ENCODE data around the gene ST6GALNAC3.

Gene ST6GALNAC3

DNA sequence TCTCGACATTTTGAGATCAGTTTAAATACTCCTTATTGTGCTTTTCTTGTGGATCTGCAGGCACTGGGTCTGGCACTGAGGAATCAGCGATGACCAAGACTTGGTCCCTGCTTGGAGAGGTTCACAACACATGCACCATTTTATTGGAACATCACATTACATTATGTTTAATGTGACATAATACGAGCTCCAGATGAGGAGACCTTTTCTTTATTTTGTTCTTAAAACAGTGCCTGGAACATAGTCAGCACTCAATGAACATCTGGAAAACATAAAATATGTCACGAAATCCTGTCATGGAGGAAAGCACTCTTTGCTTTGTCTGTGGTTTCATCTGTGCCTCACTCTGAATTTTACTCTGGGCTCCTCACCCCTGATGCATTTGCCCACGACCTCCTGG is 110.7 kb downstream of the ST6GALNAC3 start:
- H3K9ac ChIP-seq (ENCODE audit: low read length) = no peak overlapping the region
- H3K79me1 ChIP-seq (ENCODE audit: low read length) = no peaks in the 10 kb centered on the region
- no peak overlapping the region for H3K27ac ChIP-seq (ENCODE audit: low read depth, low read length)
- H3K18ac ChIP-seq (ENCODE audit: low read length) = no peak overlapping the region
- no peak overlapping the region for H3K4me3 ChIP-seq (ENCODE audit: low read length)
- no peak overlapping the region for H2BK15ac ChIP-seq (replicated peaks; ENCODE audit: low read depth)
- no peak overlapping the region for H2BK120ac ChIP-seq (ENCODE audit: low read depth, low read length)
- no peak overlapping the region for H2AK5ac ChIP-seq (ENCODE audit: low read length)
- WGBS (ENCODE audit: extremely low coverage, insufficient coverage, low lambda C conversion rate) = no CpG with 5 or more reads among the region's 5 CpGs
- H3K56ac ChIP-seq (ENCODE audit: low read length) = no peak overlapping the region
- H2BK5ac ChIP-seq (ENCODE audit: low read length) = no peak overlapping the region
- H4K5ac ChIP-seq (ENCODE audit: low read length) = no peak overlapping the region
- DNase-seq = no peak
- no peaks in the 10 kb centered on the region for H3K27me3 ChIP-seq (ENCODE audit: insufficient read depth, low read length, poor library complexity)
- H3K79me2 ChIP-seq (ENCODE audit: control insufficient read depth, insufficient read depth, low read length) = no peaks in the 10 kb centered on the region
- no peak overlapping the region for H3K4me2 ChIP-seq (ENCODE audit: low read length)
- H3K4me1 ChIP-seq (ENCODE audit: control insufficient read depth, low read depth, low read length) = no peaks in the 10 kb centered on the region
- no peak overlapping the region for H3K4ac ChIP-seq (ENCODE audit: low read depth, low read length)
- no peaks in the 10 kb centered on the region for H3K36me3 ChIP-seq (ENCODE audit: control insufficient read depth, insufficient read depth, low read length)
- no peak overlapping the region for H4K8ac ChIP-seq (ENCODE audit: low read depth, low read length)
- no peak overlapping the region for H3K23ac ChIP-seq (ENCODE audit: low read length)

DNA sequence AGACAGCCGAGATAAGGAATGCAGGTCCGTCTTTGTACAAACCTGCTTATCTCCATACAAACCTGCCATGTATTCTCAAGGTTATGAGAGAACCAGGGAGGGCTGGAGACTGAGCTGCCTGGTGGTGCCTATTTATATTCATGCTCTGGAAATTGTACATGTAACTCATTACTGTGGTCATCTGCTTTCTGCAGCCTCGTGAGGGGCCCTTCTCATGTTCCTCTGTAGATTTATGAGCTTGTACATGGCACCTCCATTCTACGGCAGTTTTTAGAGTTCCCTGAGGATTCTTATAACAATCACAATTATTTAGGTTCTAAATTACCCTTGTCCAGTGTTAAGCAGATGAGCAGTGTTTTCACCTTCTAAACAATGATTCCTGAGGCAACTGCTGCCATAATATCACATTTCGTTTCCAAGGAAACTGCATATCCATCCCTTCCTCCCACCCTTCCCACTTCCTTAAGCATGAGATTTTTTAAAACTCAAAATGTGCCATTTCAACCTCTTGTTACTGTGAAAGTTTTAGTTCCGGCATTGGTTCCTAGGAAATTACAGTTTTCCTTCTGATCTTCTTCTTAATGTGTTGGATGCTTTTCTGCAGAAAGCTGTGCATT is 112.1 kb downstream of the ST6GALNAC3 start:
- no peak overlapping the region for H3K18ac ChIP-seq (ENCODE audit: low read length)
- no peak overlapping the region for H3K27ac ChIP-seq (ENCODE audit: low read depth, low read length)
- no peak overlapping the region for H3K4ac ChIP-seq (ENCODE audit: low read depth, low read length)
- H3K9ac ChIP-seq (ENCODE audit: low read length) = no peak overlapping the region
- no peak overlapping the region for H4K8ac ChIP-seq (ENCODE audit: low read depth, low read length)
- no peak overlapping the region for H2BK120ac ChIP-seq (ENCODE audit: low read depth, low read length)
- H3K27me3 ChIP-seq (ENCODE audit: insufficient read depth, low read length, poor library complexity) = no peaks in the 10 kb centered on the region
- no peak overlapping the region for H3K4me2 ChIP-seq (ENCODE audit: low read length)
- H3K56ac ChIP-seq (ENCODE audit: low read length) = no peak overlapping the region
- no peaks in the 10 kb centered on the region for H3K79me2 ChIP-seq (ENCODE audit: control insufficient read depth, insufficient read depth, low read length)
- no peak overlapping the region for H2BK5ac ChIP-seq (ENCODE audit: low read length)
- no peak overlapping the region for H2AK5ac ChIP-seq (ENCODE audit: low read length)
- no peaks in the 10 kb centered on the region for H3K36me3 ChIP-seq (ENCODE audit: control insufficient read depth, insufficient read depth, low read length)
- no CpG with 5 or more reads among the region's 6 CpGs for WGBS (ENCODE audit: extremely low coverage, insufficient coverage, low lambda C conversion rate)
- H3K79me1 ChIP-seq (ENCODE audit: low read length) = no peaks in the 10 kb centered on the region
- H2BK15ac ChIP-seq (replicated peaks; ENCODE audit: low read depth) = no peak overlapping the region
- H3K4me3 ChIP-seq (ENCODE audit: low read length) = no peak overlapping the region
- no peaks in the 10 kb centered on the region for H3K4me1 ChIP-seq (ENCODE audit: control insufficient read depth, low read depth, low read length)
- DNase-seq = no peak
- no peak overlapping the region for H4K5ac ChIP-seq (ENCODE audit: low read length)
- H3K23ac ChIP-seq (ENCODE audit: low read length) = no peak overlapping the region

DNA sequence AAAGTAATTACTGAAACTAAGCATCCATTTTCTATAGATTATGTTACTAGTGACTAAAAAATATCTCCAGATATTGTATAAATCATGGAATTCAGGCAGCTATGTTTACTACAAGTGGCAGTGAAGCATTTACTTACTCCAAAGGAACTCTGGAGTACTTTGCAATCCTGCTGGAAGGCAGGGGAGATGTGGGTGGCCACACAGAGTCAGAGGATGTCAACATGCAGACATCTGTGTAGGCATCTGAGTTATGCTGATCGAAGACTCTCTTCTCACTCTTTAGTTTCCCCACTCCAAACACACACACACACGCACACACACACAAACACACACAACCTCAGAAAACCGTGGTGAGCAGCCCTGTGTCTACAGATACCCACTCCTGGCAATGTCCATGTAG is 112.9 kb downstream of the ST6GALNAC3 start:
- Histone ChIP-seq H3K4ac (ENCODE audit: low read depth, low read length) (no peak overlapping the region), H3K9ac (ENCODE audit: low read length) (no peak overlapping the region), H4K5ac (ENCODE audit: low read length) (no peak overlapping the region), H3K4me3 (ENCODE audit: low read length) (no peak overlapping the region), H2AK5ac (ENCODE audit: low read length) (no peak overlapping the region), H3K79me2 (ENCODE audit: control insufficient read depth, insufficient read depth, low read length) (no peaks in the 10 kb centered on the region), H2BK5ac (ENCODE audit: low read length) (no peak overlapping the region), H3K27me3 (ENCODE audit: insufficient read depth, low read length, poor library complexity) (no peaks in the 10 kb centered on the region), H3K36me3 (ENCODE audit: control insufficient read depth, insufficient read depth, low read length) (no peaks in the 10 kb centered on the region), H3K18ac (ENCODE audit: low read length) (no peak overlapping the region), H4K8ac (ENCODE audit: low read depth, low read length) (no peak overlapping the region), H3K4me2 (ENCODE audit: low read length) (no peak overlapping the region), H3K56ac (ENCODE audit: low read length) (no peak overlapping the region), H3K27ac (ENCODE audit: low read depth, low read length) (no peak overlapping the region), H2BK15ac (replicated peaks; ENCODE audit: low read depth) (no peak overlapping the region), H3K4me1 (ENCODE audit: control insufficient read depth, low read depth, low read length) (no peaks in the 10 kb centered on the region), H3K23ac (ENCODE audit: low read length) (no peak overlapping the region), H2BK120ac (ENCODE audit: low read depth, low read length) (no peak overlapping the region), H3K79me1 (ENCODE audit: low read length) (no peaks in the 10 kb centered on the region)
- DNase-seq = no peak
- WGBS (ENCODE audit: extremely low coverage, insufficient coverage, low lambda C conversion rate) = no CpG with 5 or more reads among the region's 3 CpGs

DNA sequence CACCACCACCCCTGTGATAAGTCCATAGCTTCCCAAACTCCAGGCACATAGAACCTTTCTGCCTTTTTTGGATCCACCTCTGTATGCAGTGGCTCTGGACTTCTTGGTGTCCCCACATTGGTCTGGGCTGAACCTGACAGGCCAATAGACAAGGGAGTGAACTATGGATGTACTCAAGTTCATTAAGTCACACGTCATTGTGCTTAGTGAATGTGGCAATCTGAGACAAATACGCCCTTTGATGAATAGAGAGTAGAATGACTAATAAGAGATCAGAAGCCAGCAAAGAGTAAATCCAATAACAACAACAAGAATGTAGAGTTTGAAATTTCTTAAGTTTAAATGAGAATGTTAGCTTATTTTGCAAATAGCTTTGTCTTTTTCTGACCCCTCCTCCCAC is 114.8 kb downstream of the ST6GALNAC3 start:
- Histone ChIP-seq H3K9ac (ENCODE audit: low read length) (no peak overlapping the region), H3K27ac (ENCODE audit: low read depth, low read length) (no peak overlapping the region), H3K27me3 (ENCODE audit: insufficient read depth, low read length, poor library complexity) (no peaks in the 10 kb centered on the region), H3K79me1 (ENCODE audit: low read length) (no peaks in the 10 kb centered on the region), H3K36me3 (ENCODE audit: control insufficient read depth, insufficient read depth, low read length) (no peaks in the 10 kb centered on the region), H2AK5ac (ENCODE audit: low read length) (no peak overlapping the region), H4K5ac (ENCODE audit: low read length) (no peak overlapping the region), H3K79me2 (ENCODE audit: control insufficient read depth, insufficient read depth, low read length) (no peaks in the 10 kb centered on the region), H3K4me1 (ENCODE audit: control insufficient read depth, low read depth, low read length) (no peaks in the 10 kb centered on the region), H3K4ac (ENCODE audit: low read depth, low read length) (no peak overlapping the region), H3K4me2 (ENCODE audit: low read length) (no peak overlapping the region), H4K8ac (ENCODE audit: low read depth, low read length) (no peak overlapping the region), H3K56ac (ENCODE audit: low read length) (no peak overlapping the region), H3K4me3 (ENCODE audit: low read length) (no peak overlapping the region), H2BK5ac (ENCODE audit: low read length) (no peak overlapping the region), H2BK120ac (ENCODE audit: low read depth, low read length) (no peak overlapping the region), H3K18ac (ENCODE audit: low read length) (no peak overlapping the region), H3K23ac (ENCODE audit: low read length) (no peak overlapping the region), H2BK15ac (replicated peaks; ENCODE audit: low read depth) (no peak overlapping the region)
- no peak for DNase-seq
- WGBS (ENCODE audit: extremely low coverage, insufficient coverage, low lambda C conversion rate) = no CpG with 5 or more reads among the region's 2 CpGs

DNA sequence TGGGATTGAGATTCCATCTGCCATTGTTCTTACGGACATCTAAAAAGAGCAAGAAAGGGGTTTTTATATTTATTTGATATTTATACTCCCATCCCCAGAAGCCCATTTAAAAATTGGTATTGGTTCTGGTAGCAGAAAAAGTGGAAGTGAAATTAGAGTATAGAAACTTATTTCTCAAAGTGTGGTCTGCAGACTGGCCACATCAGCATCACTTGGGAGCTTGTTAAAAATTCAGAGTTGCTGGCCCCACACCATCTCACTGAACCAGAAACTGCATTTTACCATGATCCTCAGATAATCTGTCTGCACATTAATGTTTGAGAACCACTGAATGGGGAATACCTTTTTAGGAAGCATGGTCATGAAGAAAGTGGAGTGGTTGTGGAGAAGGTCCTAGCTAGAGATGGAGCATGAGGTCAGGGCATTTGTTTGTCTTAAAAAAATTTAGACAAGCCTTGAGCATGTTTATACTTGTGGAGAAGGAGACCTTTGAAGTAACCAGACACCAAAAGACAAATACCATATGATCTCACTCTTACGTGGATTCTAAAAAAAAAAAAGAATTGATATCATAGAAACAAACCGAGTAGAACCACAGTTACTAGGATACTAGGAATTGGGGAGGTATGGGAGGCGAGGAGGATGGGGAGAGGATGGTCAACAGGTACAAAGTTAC is 116.3 kb downstream of the ST6GALNAC3 start:
- no CpG with 5 or more reads among the region's 4 CpGs for WGBS (ENCODE audit: extremely low coverage, insufficient coverage, low lambda C conversion rate)
- Histone ChIP-seq H3K56ac (ENCODE audit: low read length) (no peak overlapping the region), H3K18ac (ENCODE audit: low read length) (no peak overlapping the region)

DNA sequence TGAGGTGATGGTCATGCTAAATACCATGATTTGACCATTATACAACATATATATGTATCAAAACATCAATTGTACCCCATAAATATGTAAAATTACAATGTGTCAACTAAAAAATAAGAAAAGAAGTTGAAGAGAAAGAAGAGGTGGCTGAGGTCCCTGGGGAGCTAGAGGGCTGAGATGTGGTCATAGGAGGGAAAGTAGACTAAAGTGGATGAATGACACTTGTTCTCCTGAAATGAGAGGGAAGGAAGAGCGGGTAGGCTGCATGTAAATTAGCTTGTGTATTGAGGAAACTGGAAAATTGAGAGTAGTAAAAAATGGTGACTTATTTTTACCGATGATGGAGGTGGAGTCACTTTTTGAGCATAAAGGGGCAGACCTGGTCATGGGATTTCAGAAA is 117.0 kb downstream of the ST6GALNAC3 start:
- H3K79me2 ChIP-seq (ENCODE audit: control insufficient read depth, insufficient read depth, low read length) = no peaks in the 10 kb centered on the region
- H2BK5ac ChIP-seq (ENCODE audit: low read length) = no peak overlapping the region
- no peak overlapping the region for H3K4me2 ChIP-seq (ENCODE audit: low read length)
- no peak overlapping the region for H2AK5ac ChIP-seq (ENCODE audit: low read length)
- no peak overlapping the region for H2BK15ac ChIP-seq (replicated peaks; ENCODE audit: low read depth)
- no peak overlapping the region for H3K4ac ChIP-seq (ENCODE audit: low read depth, low read length)
- no peaks in the 10 kb centered on the region for H3K79me1 ChIP-seq (ENCODE audit: low read length)
- no CpG with 5 or more reads among the region's 2 CpGs for WGBS (ENCODE audit: extremely low coverage, insufficient coverage, low lambda C conversion rate)
- no peak overlapping the region for H4K8ac ChIP-seq (ENCODE audit: low read depth, low read length)
- H3K4me3 ChIP-seq (ENCODE audit: low read length) = no peak overlapping the region
- H3K9ac ChIP-seq (ENCODE audit: low read length) = no peak overlapping the region
- no peak overlapping the region for H2BK120ac ChIP-seq (ENCODE audit: low read depth, low read length)
- H3K27me3 ChIP-seq (ENCODE audit: insufficient read depth, low read length, poor library complexity) = no peaks in the 10 kb centered on the region
- H3K23ac ChIP-seq (ENCODE audit: low read length) = no peak overlapping the region
- DNase-seq = no peak
- no peaks in the 10 kb centered on the region for H3K36me3 ChIP-seq (ENCODE audit: control insufficient read depth, insufficient read depth, low read length)
- no peak overlapping the region for H3K18ac ChIP-seq (ENCODE audit: low read length)
- H3K56ac ChIP-seq (ENCODE audit: low read length) = no peak overlapping the region
- H3K4me1 ChIP-seq (ENCODE audit: control insufficient read depth, low read depth, low read length) = no peaks in the 10 kb centered on the region
- no peak overlapping the region for H3K27ac ChIP-seq (ENCODE audit: low read depth, low read length)
- no peak overlapping the region for H4K5ac ChIP-seq (ENCODE audit: low read length)

More for the DNA sequence above, 116.3 kb downstream of the ST6GALNAC3 start:
- Histone ChIP-seq H3K9ac (ENCODE audit: low read length) (no peak overlapping the region), H3K4ac (ENCODE audit: low read depth, low read length) (no peak overlapping the region), H3K23ac (ENCODE audit: low read length) (no peak overlapping the region), H3K79me1 (ENCODE audit: low read length) (no peaks in the 10 kb centered on the region), H3K4me1 (ENCODE audit: control insufficient read depth, low read depth, low read length) (no peaks in the 10 kb centered on the region), H2BK15ac (replicated peaks; ENCODE audit: low read depth) (no peak overlapping the region), H3K4me2 (ENCODE audit: low read length) (no peak overlapping the region), H3K27ac (ENCODE audit: low read depth, low read length) (no peak overlapping the region), H3K36me3 (ENCODE audit: control insufficient read depth, insufficient read depth, low read length) (no peaks in the 10 kb centered on the region), H3K4me3 (ENCODE audit: low read length) (no peak overlapping the region), H4K8ac (ENCODE audit: low read depth, low read length) (no peak overlapping the region), H2BK120ac (ENCODE audit: low read depth, low read length) (no peak overlapping the region), H3K27me3 (ENCODE audit: insufficient read depth, low read length, poor library complexity) (no peaks in the 10 kb centered on the region), H4K5ac (ENCODE audit: low read length) (no peak overlapping the region), H2BK5ac (ENCODE audit: low read length) (no peak overlapping the region), H2AK5ac (ENCODE audit: low read length) (no peak overlapping the region), H3K79me2 (ENCODE audit: control insufficient read depth, insufficient read depth, low read length) (no peaks in the 10 kb centered on the region)
- no peak for DNase-seq

All from mesendoderm (in vitro differentiated cells).